H1 (cell line): Measurements from ENCODE around the gene IRAG1. TPM values are rescaled to one million over a fixed set of nuclear protein-coding genes. Genes with fewer than 3 reads are reported as not detected.

Source experiments
- SAP30 ChIP-seq: fragments of 300-600 bp; sonication (generic); IDR thresholded peaks from 2 replicates; pipeline ENCODE4 v1.7.1; 2012; ENCODE audit warnings: low read length, moderate library complexity, mild to moderate bottlenecking, inconsistent platforms; ENCODE audit not compliant: insufficient read depth, insufficient replicate concordance
- polyA plus RNA-seq, 7 experiments: library from polyadenylated mRNA; depleted of rRNA in 3 of 7; stranded (reverse) in 5 of 7; unstranded in 2 of 7; fragments of >200 nt in 5 of 7; fragments of 200-250 nt in 2 of 7; gene quantifications; 1 replicate in 5 of 7; 2 replicates in 1 of 7; 4 replicates in 1 of 7; pipeline versions ENCODE4 v1.2.1 to v1.2.3, GENCODE V29; 2011 to 2013; ENCODE audit warnings: missing spikeins in 2 of 7, mixed read lengths in 2 of 7
- total RNA-seq: library from RNA; stranded (reverse); fragmentation: NEBNext Ultra II Directional; extraction: Animal tissue kit (Norgen Biotek cat#: 25700); gene quantifications from 2 replicates; pipeline ENCODE4 v1.2.1, GENCODE V29; 2021

IRAG1 gene
- total and polyA plus RNA-seq, 2 of the 8 experiments (the other 6 are each of a cell fraction or from before 2014, with no cell fraction given) = 1.8 to 2.7 TPM

- TF ChIP-seq SAP30 = no peak
- TF ChIP-seq, all 59 proteins: peak for 0
These were observed 5.5 kb upstream of the IRAG1 start (continued) for GRCh38 chr11:10699072-10699471.
